Erythroblast (primary cell): ENCODE data around the gene FCMR.

Experiments used
- GATA1 ChIP-seq: IDR thresholded peaks from 2 replicates; pipeline ENCODE4 v1.6.1; 2011; ENCODE audit warnings: low read depth, mild to moderate bottlenecking, control low read depth, low read length, moderate library complexity
- POLR2A ChIP-seq: IDR thresholded peaks from 2 replicates; pipeline ENCODE4 v1.6.1; 2011; ENCODE audit warnings: mild to moderate bottlenecking, low read length

DNA sequence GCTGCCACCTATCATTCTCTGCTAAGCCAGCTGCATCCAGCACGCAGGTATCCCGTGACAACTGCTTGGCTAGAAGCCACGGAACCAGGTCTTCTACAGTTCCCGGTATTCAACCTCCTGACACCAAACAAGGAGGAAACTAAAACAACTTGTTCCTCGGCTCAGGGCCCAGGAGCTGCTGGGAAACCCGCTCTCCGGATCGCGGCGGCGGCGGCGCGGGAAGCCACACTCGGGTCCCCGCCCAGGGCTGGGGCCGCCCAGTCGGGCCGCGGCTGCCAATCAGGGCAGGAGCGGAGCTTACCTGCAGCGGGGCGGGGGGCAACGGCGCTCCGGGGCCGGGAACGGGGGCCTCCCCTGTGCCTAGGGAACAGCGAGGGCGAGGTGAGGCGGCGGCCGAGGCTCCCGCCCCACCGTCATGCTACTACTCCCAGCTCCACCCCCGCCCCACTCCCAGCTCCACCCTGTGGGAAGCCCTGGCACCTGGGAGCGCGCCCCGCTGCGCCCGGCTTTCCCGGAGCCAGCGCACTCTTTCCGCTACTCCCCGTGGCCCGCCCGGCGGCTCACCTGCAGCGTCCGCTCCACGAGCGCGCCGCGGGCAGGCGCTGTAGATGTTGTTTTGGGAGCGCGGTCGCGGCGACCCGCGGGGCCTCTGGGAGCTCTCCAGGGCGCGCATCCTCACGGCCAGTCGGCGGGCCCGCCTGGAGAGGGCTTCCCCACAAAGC is 12.4 kb downstream of the FCMR start:
- TF ChIP-seq POLR2A (no peak), GATA1 (no peak)
